ENCODE measurements around the gene SOX2.

Gene SOX2

GRCh38 chr3:181711325-181712135, at the start of gene SOX2:
Gene SOX2, plus strand, starts transcription at chr3:181711925. Its CDS starts 436 bp downstream, at chr3:181712361.
- peaks cover 6% of the 10 kb centered on the region for H3K4me1 Mint-ChIP-seq
- ATAC-seq: peak; percentile 31
- H3K9me3 Mint-ChIP-seq: peaks cover 6% of the 10 kb centered on the region
- no peaks in the 10 kb centered on the region for H3K36me3 Mint-ChIP-seq
- no peak for DNase-seq (ENCODE audit: low spot score in 2 of 2)
- H3K4me3 Mint-ChIP-seq: no peak within 1 kb of the TSS
- H3K27ac Mint-ChIP-seq: no peak within 1 kb of the TSS

DNA sequence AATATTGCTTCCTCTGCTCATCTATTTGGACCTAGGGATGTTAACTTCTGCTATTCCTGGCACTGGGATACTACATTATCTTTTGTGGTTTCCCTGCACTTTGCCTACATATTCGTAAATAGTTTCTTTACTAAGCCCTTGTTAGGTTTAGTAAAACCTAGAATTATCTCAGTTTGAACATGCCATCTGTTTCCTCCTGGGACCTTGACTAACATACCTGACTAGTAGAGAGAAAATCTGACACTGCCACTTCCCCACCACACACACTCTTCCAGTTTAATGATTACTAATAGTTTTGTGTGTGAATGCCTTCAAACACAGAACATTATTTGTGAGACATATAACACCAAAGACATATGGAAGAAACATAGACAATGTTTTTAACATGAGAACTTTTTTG, 28.2 kb upstream of the SOX2 start:
- no peak for ATAC-seq
- DNase-seq (ENCODE audit: low spot score in 2 of 2): no peak
- Mint-ChIP-seq H3K4me1 (no peaks in the 10 kb centered on the region), H3K9me3 (peaks cover 6% of the 10 kb centered on the region), H3K27ac (no peak overlapping the region), H3K36me3 (no peaks in the 10 kb centered on the region), H3K4me3 (no peak overlapping the region)

GRCh38 chr3:181687190-181687589, 24.5 kb upstream of the SOX2 start:
- no peak for ATAC-seq
- H3K9me3 Mint-ChIP-seq: peaks cover 6% of the 10 kb centered on the region
- H3K27ac Mint-ChIP-seq: no peak overlapping the region
- H3K4me1 Mint-ChIP-seq: no peaks in the 10 kb centered on the region
- no peak for DNase-seq (ENCODE audit: low spot score in 2 of 2)
- H3K4me3 Mint-ChIP-seq: no peak overlapping the region
- H3K36me3 Mint-ChIP-seq: no peaks in the 10 kb centered on the region

GRCh38 chr3:181687731-181688130, 24.0 kb upstream of the SOX2 start:
- ATAC-seq (no peak), DNase-seq (ENCODE audit: low spot score in 2 of 2) (no peak)
- no peak overlapping the region for H3K4me3 Mint-ChIP-seq
- H3K4me1 Mint-ChIP-seq: no peaks in the 10 kb centered on the region
- H3K27ac Mint-ChIP-seq: no peak overlapping the region
- peaks cover 6% of the 10 kb centered on the region for H3K9me3 Mint-ChIP-seq
- H3K36me3 Mint-ChIP-seq: no peaks in the 10 kb centered on the region

DNA sequence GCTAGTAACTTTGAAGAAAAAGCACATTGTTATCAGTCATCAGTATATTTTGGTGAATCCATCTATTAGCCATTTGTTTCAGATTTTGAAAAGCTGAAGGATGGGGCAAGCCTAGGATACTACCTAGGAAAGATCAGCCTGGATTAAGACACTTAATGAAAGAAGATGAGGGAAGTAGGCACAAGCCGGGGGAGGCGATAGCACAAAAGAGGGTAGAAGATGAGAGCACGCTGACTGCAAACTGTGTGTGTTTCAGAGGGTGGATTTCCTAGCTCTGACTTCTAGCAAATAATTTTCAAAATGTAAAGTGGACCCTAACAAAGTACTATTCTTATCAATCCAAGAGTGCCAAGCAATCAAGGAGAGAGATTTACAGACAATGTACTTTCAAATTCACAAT, 22.2 kb upstream of the SOX2 start:
- no peak for DNase-seq (ENCODE audit: low spot score in 2 of 2)
- Mint-ChIP-seq H3K36me3 (no peaks in the 10 kb centered on the region), H3K4me3 (no peak overlapping the region), H3K4me1 (no peaks in the 10 kb centered on the region), H3K27ac (no peak overlapping the region), H3K9me3 (no peaks in the 10 kb centered on the region)
- ATAC-seq: no peak

GRCh38 chr3:181690769-181691168, 21.0 kb upstream of the SOX2 start:
- ATAC-seq: no peak
- Mint-ChIP-seq H3K4me3 (no peak overlapping the region), H3K36me3 (no peaks in the 10 kb centered on the region), H3K27ac (no peak overlapping the region), H3K4me1 (no peaks in the 10 kb centered on the region), H3K9me3 (no peaks in the 10 kb centered on the region)
- DNase-seq (ENCODE audit: low spot score in 2 of 2): no peak

DNA sequence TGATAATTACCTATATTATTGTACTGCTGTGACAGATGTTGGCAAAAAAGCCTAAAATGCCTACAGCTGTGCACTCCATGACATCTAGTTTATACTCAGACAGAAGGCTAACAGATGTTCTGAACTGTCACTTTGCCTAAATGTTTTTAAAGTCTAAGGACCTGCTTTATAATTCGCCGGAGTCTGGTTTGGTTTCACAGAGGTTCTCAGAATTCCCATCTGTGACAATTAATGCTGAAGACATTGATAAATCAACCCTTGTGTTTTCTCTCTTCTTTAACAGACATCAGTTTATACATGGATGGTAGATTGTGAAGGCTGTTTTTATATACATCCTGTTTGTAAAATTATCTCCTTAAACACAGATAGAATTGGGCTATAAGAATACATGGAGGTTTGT, 19.8 kb upstream of the SOX2 start:
- DNase-seq (ENCODE audit: low spot score in 2 of 2) (no peak), ATAC-seq (no peak)
- Mint-ChIP-seq H3K4me1 (peaks cover 8% of the 10 kb centered on the region), H3K27ac (no peak overlapping the region), H3K36me3 (no peaks in the 10 kb centered on the region), H3K4me3 (no peak overlapping the region), H3K9me3 (peaks cover 3% of the 10 kb centered on the region)

DNA sequence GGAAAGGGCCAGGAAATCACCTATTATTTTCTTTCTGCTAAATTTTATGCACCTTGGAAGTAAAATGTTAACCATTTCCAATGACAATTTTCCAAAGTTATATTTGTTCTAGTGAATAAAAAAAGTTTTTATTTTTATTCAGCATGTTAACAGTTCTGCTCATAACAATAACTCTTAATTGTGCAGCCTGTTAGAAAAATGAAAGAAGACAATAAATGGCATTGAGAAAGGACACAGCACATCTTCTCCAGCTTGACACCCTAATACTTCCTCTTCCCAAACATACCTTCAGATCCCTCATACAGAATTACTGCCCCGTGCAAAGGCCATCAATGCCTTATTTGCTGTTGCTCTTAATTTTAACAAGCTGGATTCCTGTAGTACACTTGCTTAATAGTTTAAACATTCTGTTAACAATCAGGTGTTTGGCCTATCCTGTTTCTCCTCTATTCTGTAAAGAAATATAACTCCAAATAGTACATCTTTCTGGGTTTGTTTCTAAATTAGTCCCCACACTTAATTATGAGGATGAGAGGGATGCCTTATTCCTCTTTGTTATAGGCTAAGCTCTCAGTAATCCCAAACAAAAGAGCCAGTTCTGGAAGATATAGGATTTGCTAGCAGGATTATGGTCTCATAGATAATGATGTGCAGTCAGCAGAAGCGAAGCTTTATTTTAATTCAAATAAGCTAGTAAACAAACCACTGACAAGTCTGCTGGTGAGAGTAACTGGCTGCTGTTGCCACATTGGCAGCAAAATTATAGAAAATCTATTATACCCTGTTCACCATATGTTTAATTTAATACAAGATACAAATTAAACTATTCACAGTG, 19.2 kb upstream of the SOX2 start:
- no peak for ATAC-seq
- peaks cover 3% of the 10 kb centered on the region for H3K9me3 Mint-ChIP-seq
- H3K36me3 Mint-ChIP-seq: no peaks in the 10 kb centered on the region
- no peak overlapping the region for H3K27ac Mint-ChIP-seq
- H3K4me1 Mint-ChIP-seq: peaks cover 9% of the 10 kb centered on the region
- H3K4me3 Mint-ChIP-seq: no peak overlapping the region
- no peak for DNase-seq (ENCODE audit: low spot score in 2 of 2)

- ATAC-seq (no peak), DNase-seq (ENCODE audit: low spot score in 2 of 2) (no peak)
- H3K27ac Mint-ChIP-seq: no peak overlapping the region
- H3K9me3 Mint-ChIP-seq: peaks cover 3% of the 10 kb centered on the region
- no peaks in the 10 kb centered on the region for H3K36me3 Mint-ChIP-seq
- H3K4me1 Mint-ChIP-seq: peaks cover 9% of the 10 kb centered on the region
- H3K4me3 Mint-ChIP-seq: no peak overlapping the region
Observed at GRCh38 chr3:181693280-181693679, 18.4 kb upstream of the SOX2 start.

- ATAC-seq: no peak
- Mint-ChIP-seq H3K9me3 (peaks cover 3% of the 10 kb centered on the region), H3K4me1 (peaks cover 10% of the 10 kb centered on the region), H3K4me3 (no peak overlapping the region), H3K27ac (no peak overlapping the region), H3K36me3 (no peaks in the 10 kb centered on the region)
- no peak for DNase-seq (ENCODE audit: low spot score in 2 of 2)
Observed at GRCh38 chr3:181694805-181695660, 16.7 kb upstream of the SOX2 start.

- no peaks in the 10 kb centered on the region for H3K36me3 Mint-ChIP-seq
- no peak overlapping the region for H3K4me3 Mint-ChIP-seq
- ATAC-seq (no peak), DNase-seq (ENCODE audit: low spot score in 2 of 2) (no peak)
- H3K9me3 Mint-ChIP-seq: peaks cover 3% of the 10 kb centered on the region
- H3K4me1 Mint-ChIP-seq: peaks cover 18% of the 10 kb centered on the region
- no peak overlapping the region for H3K27ac Mint-ChIP-seq
Observed at GRCh38 chr3:181695661-181696491, 15.8 kb upstream of the SOX2 start.

GRCh38 chr3:181696626-181697230, 15.0 kb upstream of the SOX2 start:
- Mint-ChIP-seq H3K27ac (no peak overlapping the region), H3K4me1 (peaks cover 20% of the 10 kb centered on the region), H3K4me3 (no peak overlapping the region), H3K36me3 (no peaks in the 10 kb centered on the region), H3K9me3 (peaks cover 3% of the 10 kb centered on the region)
- ATAC-seq (no peak), DNase-seq (ENCODE audit: low spot score in 2 of 2) (no peak)

DNA sequence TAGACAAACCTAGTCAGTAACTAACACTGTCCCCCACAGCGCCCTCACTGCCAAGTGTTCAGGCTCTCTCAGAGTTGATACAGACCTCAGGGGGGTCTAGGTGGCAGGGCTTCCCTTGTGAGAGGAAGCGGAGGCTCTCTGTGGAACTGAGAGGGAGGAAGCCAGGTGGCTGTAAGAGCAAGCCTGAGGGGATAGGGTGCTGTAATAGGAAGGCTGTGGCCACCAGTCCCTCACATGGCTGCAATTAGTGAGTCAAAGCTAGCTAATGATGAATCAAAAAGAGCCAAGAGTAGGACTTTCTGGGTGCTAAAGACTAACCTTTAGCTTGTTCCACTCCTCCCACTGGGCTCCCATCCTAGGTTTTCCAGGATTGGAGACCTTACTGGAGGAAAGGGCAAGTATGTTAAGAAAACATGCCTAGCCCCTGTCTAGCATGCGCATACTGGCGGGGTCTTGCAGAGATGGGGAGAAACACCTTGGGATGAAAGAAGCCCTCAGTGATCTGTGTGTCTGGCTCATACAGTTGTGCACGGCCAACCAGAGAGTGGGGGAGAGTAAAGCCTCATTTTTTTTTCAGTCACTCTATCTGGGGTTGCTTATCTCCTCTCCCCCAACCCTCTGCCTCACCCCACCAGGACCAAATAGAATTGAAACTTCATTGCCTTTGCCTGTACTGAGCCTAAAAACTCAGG, 13.3 kb upstream of the SOX2 start:
- DNase-seq (ENCODE audit: low spot score in 2 of 2) (no peak), ATAC-seq (no peak)
- H3K9me3 Mint-ChIP-seq: peaks cover 3% of the 10 kb centered on the region
- H3K4me1 Mint-ChIP-seq: peaks cover 26% of the 10 kb centered on the region
- no peak overlapping the region for H3K4me3 Mint-ChIP-seq
- H3K36me3 Mint-ChIP-seq: no peaks in the 10 kb centered on the region
- H3K27ac Mint-ChIP-seq: no peak overlapping the region
